ENCODE results near the gene PLCB1.
"Not testable (repeated sequence)": the region's sequence is repeated elsewhere in the genome, so short reads cannot be mapped to it uniquely, and the experiment has no call there.

The PLCB1 gene

GRCh38 chr20:8578161-8578865 is 446.2 kb downstream of the PLCB1 start:
- peak; percentile 39 for DNase-seq

- no peak for DNase-seq
These were observed 447.0 kb downstream of the PLCB1 start for GRCh38 chr20:8579035-8579434.

- DNase-seq = no peak
These were observed 449.5 kb downstream of the PLCB1 start for GRCh38 chr20:8581446-8582183.

GRCh38 chr20:8583012-8583565 is 451.0 kb downstream of the PLCB1 start:
- DNase-seq = no peak

GRCh38 chr20:8583566-8584043 is 451.5 kb downstream of the PLCB1 start:
- DNase-seq = peak; percentile 69

GRCh38 chr20:8587251-8587650 is 455.2 kb downstream of the PLCB1 start:
- DNase-seq = no peak

- no peak for DNase-seq
These were observed 455.7 kb downstream of the PLCB1 start for GRCh38 chr20:8587810-8588209.

DNA sequence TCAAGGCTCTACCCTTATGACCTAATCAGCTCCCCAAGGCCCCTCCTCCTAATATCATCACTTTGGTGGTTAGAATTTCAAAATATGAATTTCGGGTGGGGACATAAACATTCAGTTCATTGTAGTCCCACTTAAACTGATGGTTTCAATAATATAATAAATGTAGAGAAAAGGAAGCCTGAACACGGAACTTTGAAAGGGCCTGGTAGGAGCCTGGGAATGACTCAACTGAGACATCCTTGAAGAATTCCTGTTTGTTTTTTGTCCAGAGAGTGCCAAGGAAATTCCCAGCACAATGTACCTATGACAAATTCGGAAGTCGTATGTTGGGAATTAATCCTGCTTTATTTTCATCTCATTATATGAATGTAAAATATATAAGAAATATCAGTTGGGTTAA is 457.9 kb downstream of the PLCB1 start:
- peak; percentile 21 for DNase-seq

- not testable (repeated sequence) for DNase-seq
These were observed 469.0 kb downstream of the PLCB1 start for GRCh38 chr20:8600910-8601541.

DNA sequence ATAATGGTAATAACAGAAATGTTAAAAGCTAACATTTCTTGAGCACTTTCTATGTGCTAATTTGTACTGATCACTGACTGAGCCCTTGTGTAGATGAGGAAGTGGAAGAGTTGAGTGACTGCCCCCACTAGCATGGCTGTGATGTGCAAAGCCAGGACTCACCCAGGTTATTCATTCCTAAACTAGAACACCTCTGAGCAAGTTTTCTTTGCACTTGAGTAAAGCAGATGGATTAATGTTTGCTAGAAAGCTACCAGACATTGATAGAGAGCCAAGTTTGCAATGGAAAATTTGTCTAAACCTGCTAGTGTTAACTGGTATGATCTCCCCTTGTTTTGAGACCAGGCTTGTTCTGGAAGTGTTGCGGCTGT is 469.5 kb downstream of the PLCB1 start:
- no peak for DNase-seq

DNA sequence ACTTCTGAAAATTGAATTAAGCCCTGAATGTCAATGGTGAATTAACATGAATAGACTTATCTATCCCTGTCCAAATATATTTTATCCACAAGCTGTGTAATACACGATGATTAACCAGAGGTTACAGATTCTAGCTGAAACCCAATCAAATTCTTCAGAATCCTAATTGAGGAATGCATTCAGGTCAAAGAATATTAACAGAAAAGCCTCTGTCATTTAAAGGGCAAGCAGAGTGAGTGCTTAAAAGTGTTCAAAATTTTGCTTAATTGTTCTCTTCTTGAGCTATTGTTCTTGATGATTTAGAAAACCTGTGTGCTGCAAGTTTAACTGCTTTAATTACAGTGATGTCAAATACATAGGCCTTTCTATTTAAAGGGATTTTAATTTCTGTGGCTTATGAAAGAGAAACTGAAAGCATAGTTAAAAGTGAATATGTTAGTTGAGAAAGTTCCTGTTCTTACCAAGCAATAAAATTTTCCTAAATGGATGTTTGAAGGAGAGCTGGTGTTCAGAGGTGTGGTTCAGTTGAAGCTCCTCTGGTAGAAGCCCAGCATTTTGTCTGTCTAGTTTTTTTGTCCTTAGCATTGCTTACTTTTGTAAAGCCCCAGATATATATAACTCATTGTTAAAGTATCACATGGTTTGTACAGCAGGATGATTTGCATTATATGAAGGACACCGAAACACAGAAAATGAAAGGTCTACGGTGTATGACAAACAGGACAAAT is 470.5 kb downstream of the PLCB1 start:
- no peak for DNase-seq

DNA sequence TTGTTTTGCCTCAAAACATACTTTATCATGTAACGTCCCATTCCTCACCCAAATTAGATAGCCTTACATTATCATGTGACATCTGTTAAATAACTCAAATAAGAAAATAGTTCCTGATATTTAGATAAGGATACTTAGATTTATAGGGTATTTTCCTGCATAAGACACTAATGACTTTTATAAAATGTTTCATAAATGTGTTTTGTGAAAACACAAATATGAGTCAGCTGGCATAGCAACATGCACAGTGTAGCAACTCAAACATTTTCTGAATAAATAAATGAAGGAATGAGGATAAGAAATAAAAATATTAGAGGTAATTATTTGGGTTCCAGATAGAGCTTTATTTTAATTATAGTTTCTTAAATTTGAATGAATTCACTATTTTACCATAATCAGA is 476.4 kb downstream of the PLCB1 start:
- DNase-seq = no peak

DNA sequence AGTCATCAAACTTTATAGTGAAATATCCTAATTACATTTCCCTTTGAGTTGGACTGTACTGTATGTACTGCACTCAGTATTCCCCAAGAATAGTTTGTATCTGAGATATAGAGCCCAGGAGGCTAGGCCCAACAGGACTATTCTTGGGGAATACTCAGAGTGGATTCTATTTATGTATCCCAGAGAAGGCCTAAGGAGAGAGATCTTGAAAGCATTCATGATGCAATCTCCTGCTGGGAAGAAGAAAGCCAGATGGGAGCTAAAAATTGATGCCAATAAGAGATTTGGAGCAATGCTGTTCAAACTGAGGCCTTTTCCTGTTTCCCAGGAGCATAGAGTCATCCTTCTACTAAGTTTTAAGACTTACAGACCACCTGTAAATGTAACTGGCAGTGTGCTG is 484.7 kb downstream of the PLCB1 start:
- DNase-seq = peak; percentile 69

GRCh38 chr20:8621001-8621400 is 488.9 kb downstream of the PLCB1 start:
- DNase-seq = no peak

DNA sequence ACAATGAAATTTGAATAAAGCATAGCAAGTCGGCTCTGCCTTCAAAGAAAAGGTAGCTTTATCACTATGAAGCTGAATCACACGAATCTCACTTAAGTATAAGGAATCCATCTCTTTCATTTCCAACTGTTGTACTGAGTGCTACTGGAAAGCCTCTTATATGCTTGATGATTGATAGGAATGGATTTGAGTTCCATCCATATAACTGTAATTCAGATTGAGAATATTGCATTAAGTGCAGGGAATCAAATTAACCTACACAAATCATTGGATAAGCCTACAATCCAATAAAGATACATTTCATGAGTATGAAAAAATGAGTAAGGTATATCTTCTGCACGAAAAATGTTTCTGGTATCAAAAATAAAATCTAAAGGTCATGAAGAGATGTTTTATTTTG is 492.0 kb downstream of the PLCB1 start:
- DNase-seq = no peak

DNA sequence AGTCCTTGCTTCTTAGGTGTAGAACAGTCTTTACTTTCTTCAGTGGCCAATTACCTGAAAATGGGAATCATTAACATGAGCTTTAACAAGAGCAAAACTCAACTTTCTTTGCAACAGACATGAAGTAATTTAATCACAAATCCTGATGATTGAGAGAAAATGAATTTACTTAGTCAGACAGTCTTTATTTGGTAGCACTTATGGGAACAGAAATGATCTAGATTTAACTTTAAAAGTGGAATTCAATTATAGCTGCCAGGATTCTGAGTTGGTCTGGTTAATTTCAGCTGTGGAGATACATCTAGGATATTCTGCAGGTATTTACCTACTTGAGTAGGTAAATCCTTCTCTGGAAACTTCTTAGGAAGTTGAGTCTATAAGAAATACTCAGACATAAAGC is 492.6 kb downstream of the PLCB1 start:
- no peak for DNase-seq

DNA sequence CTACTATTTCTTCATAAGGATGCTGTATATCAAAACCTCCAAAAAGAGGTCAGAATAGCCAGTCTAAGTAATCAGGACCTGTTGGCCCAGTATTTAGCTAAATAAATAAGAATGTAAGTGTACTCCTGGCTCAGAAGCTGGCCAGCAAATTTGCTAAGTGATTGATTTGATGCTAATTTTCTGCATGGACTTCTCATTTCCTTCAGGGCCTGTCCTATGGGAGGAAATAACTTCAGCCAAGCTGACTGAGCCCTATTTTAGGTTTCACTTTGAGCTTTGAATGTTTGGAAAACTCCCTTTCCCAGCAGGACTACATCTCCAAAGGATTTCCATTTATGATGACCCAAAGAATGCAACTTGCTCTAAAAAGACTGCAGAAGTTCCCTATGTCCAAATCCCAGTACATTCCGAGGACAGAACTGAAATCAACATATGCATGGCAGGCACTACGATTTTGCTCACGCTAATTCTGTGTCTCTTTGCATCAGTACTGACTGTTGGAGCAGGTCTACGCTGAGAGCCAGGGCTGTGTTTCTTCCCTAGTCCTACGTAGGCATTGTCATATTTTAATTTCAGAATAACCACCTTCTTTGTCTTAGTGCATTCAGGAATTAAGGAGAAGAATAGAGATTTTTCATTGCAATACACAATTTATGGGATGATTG is 495.4 kb downstream of the PLCB1 start:
- DNase-seq = no peak

DNA sequence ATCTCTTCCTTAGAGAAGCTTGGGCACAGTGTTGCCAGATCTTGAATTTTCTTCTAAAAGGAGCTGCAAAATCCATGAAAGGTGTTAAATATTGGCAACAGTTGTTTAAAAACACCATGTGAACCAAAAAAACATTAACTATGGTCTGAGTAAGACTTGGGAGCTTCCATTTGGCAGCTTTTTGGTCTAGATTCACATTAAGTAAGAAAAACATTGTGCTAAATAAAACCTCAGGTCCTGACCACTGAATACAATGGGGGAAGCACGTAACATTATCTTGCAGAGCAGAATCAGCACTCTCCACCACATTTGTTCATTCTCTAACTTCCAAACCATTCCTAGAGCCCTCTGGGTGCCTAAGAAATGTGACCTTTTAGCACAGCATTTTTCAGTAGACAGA is 499.2 kb downstream of the PLCB1 start:
- no peak for DNase-seq

- DNase-seq = peak; percentile 41
These were observed 501.3 kb downstream of the PLCB1 start for GRCh38 chr20:8633366-8633765.

DNA sequence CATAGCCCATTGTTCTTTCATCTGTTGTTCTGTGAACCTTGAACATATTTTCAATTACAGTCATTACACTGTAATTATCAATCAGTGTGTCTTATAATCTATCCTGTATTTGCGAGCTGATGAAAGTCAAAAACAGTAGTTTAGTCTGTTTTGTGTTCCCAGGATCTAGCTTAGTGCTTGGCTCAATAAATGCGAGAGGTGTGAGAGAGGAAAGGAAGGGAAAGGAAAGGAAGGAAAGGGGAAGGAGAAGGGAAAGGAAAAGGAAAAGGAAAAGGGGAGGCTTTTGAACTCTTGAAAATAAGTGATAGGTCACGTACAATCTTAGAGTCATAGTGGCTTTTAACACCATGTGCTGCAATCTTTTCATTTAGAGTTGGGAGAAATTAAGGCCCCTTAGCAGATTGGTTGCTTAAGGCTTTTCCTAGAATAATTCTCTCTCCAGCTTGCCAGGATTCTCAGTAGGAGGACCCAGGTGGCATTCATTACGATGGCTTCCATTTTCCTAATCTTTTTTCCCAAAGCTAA is 503.0 kb downstream of the PLCB1 start:
- no peak for DNase-seq

- DNase-seq = no peak
These were observed 503.8 kb downstream of the PLCB1 start for GRCh38 chr20:8635837-8636236.

DNA sequence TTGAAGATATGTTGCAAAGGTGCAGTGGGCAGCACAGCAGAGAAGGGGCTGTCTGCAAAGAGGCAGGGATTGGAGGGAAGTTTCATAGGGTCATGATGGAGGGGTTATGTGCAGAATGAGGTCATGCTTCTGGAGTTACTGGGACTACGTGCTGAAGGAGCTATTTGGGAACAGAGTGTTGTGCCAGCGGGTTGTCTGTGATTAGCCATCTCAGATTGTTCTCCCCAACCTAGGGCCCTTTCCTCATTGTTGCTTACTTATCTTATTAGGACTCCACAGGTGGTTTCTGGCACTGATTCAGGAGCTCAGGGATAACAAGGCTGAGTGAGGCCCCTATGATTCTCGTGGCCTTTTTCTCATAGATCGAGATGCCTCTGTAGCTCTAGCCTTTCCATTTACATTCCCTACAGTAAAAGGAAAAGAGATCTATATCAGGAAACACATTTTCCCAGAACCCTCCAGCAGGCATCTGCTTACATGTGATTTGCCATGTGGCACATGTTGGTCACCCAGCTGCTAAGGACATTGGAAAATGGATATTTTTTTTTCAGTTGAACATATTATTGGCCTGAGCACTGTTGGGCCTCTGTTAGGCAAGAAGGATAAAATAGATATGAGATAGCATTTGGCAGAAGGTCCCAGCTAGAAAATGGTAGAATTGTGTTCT is 507.2 kb downstream of the PLCB1 start:
- DNase-seq = no peak

All from fibroblast of upper back skin (primary cell).